ENCODE data around the gene ACBD4.

The ACBD4 gene

GRCh38 chr17:45171338-45172231, 36.1 kb downstream of the ACBD4 start (continued):
- TF ChIP-seq, protein P1, sequence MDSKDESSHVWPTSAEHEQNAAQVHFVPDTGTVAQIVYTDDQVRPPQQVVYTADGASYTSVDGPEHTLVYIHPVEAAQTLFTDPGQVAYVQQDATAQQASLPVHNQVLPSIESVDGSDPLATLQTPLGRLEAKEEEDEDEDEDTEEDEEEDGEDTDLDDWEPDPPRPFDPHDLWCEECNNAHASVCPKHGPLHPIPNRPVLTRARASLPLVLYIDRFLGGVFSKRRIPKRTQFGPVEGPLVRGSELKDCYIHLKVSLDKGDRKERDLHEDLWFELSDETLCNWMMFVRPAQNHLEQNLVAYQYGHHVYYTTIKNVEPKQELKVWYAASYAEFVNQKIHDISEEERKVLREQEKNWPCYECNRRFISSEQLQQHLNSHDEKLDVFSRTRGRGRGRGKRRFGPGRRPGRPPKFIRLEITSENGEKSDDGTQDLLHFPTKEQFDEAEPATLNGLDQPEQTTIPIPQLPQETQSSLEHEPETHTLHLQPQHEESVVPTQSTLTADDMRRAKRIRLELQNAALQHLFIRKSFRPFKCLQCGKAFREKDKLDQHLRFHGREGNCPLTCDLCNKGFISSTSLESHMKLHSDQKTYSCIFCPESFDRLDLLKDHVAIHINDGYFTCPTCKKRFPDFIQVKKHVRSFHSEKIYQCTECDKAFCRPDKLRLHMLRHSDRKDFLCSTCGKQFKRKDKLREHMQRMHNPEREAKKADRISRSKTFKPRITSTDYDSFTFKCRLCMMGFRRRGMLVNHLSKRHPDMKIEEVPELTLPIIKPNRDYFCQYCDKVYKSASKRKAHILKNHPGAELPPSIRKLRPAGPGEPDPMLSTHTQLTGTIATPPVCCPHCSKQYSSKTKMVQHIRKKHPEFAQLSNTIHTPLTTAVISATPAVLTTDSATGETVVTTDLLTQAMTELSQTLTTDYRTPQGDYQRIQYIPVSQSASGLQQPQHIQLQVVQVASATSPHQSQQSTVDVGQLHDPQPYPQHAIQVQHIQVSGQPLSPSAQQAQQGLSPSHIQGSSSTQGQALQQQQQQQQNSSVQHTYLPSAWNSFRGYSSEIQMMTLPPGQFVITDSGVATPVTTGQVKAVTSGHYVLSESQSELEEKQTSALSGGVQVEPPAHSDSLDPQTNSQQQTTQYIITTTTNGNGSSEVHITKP (tag by site-specific recombination; IDR thresholded peaks at IDR 0.05) = 0 out of 2 replicates have a peak, but pooled peaks have one; percentile 27
- TF ChIP-seq ZBTB17 (tag by site-specific recombination; IDR thresholded peaks at IDR 0.05) = no peak
- no peak for TF ChIP-seq ZNF266 (tag by site-specific recombination; IDR thresholded peaks at IDR 0.05; ENCODE audit: low read depth)
- peak; percentile 16; the same call in 1 of the 2 replicates for TF ChIP-seq ZNF394 (tag by site-specific recombination; IDR thresholded peaks at IDR 0.05; ENCODE audit: borderline replicate concordance)
- peak; percentile 92 for TF ChIP-seq ZFHX2 (tag by site-specific recombination; conservative IDR thresholded peaks at IDR 0.05)
- TF ChIP-seq SCRT2 (tag by site-specific recombination; IDR thresholded peaks at IDR 0.05) = 0 out of 2 replicates have a peak, but pooled peaks have one; percentile 20
- no peak for TF ChIP-seq ZNF114 (tag by site-specific recombination; IDR thresholded peaks at IDR 0.05)
- TF ChIP-seq GLIS2 (tag by site-specific recombination; IDR thresholded peaks at IDR 0.05) = 0 out of 2 replicates have a peak, but pooled peaks have one; percentile 14
- peak; percentile 88 for TF ChIP-seq GLIS1 (tag by site-specific recombination; IDR thresholded peaks at IDR 0.05)
- no peak for TF ChIP-seq ZNF174 (tag by site-specific recombination; IDR thresholded peaks at IDR 0.05)

- peak overlapping the region; percentile 34; the same call in 1 of the 2 replicates for H3K27ac ChIP-seq (ENCODE audit: extremely low read depth, low read depth, low read length)
- peaks cover 0 to 19% of the 10 kb centered on the region in 2 experiments; a peak in 1 of 3 replicates for H3K36me3 ChIP-seq (ENCODE audit: control insufficient read depth in 2 of 2, insufficient read depth in 1 of 2, low read length in 2 of 2)
- no peaks in the 10 kb centered on the region for H3K9me3 ChIP-seq (ENCODE audit: control insufficient read depth, insufficient read depth, low read depth, low read length)
- no peak for TF ChIP-seq ZNF146 (tag by site-specific recombination; IDR thresholded peaks at IDR 0.05)
- TF ChIP-seq ZNF335 (tag by site-specific recombination; conservative IDR thresholded peaks at IDR 0.05) = peak; percentile 39; the same call in 1 of the 2 replicates
- no peak overlapping the region for H3K4me3 ChIP-seq (ENCODE audit: low read depth, low read length)
- peaks cover 23% of the 10 kb centered on the region for H3K4me1 ChIP-seq (ENCODE audit: control insufficient read depth, insufficient read depth, low read length)
- POLR2A ChIA-PET = interaction anchor here (0.6 to 5.6 kb wide), 4 partner anchors 9 to 44 kb away, joined by 3 to 86 read pairs (median 36); partner anchors contain the start of genes HEXIM1 and HEXIM2
- CTCF ChIA-PET = interaction anchor here (1.3 to 3.5 kb wide), 5 partner anchors 11 to 37 kb away, joined by 3 to 37 read pairs (median 13); partner anchors contain the start of genes ACBD4 and HEXIM2
These were observed 36.7 kb downstream of the ACBD4 start for GRCh38 chr17:45172232-45172540.

DNA sequence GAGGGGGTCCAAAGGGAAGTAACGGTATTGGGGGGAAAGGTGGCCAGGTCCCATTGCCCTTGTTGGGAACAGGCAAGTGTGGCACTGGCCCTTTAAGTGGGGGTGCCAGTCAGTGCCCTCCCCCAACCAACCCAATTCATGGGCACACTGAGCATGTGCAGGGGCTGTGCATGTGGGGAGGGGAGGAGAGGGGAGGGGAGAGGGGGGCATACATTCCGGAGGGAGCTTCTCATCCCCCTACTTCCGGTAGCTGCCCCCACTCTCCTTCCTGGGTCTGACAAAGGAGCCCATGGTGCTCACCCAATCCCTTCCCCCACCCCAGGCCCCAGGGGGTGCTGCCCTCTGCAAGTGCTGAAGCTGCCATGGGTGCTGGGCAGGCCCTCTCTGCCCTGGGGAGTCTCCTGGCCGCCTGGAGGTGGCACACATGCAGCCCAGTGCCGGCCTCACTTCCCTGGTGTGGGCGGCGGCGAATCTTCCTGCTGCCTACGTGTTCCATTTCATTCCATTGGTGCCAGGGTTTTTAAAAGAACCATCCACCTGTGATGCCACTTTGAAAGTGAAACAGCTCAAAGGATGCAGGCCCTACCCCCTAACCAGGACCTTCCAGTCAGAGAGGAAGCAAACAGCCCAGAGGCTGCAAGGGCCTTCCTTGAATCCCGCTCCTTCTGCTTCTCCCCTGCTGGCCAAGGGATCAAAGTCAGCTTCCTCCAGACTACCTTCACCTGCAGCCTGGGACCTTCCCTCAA, 37.2 kb downstream of the ACBD4 start:
- CTCF ChIA-PET = interaction anchor here (0.6 to 3.5 kb wide), 10 partner anchors 12 to 43 kb away, joined by 3 to 37 read pairs (median 6); partner anchors contain the start of genes ACBD4 and HEXIM2
- peak overlapping the region; percentile 34 for H3K27ac ChIP-seq (ENCODE audit: extremely low read depth, low read depth, low read length)
- peaks cover 0 to 19% of the 10 kb centered on the region in 2 experiments; a peak in 1 of 3 replicates for H3K36me3 ChIP-seq (ENCODE audit: control insufficient read depth in 2 of 2, insufficient read depth in 1 of 2, low read length in 2 of 2)
- peaks cover 23% of the 10 kb centered on the region for H3K4me1 ChIP-seq (ENCODE audit: control insufficient read depth, insufficient read depth, low read length)
- H3K4me3 ChIP-seq (ENCODE audit: low read depth, low read length) = no peak overlapping the region
- H3K9me3 ChIP-seq (ENCODE audit: control insufficient read depth, insufficient read depth, low read depth, low read length) = no peaks in the 10 kb centered on the region
- POLR2A ChIA-PET = interaction anchor here (0.6 to 5.6 kb wide), 6 partner anchors 10 to 44 kb away, joined by 3 to 86 read pairs (median 5); partner anchors contain the start of genes HEXIM1 and HEXIM2
- TF ChIP-seq ZNF843 (tag by site-specific recombination; IDR thresholded peaks at IDR 0.05) = 0 out of 2 replicates have a peak, but pooled peaks have one; percentile 32
- TF ChIP-seq ZBTB8A (tag by site-specific recombination; IDR thresholded peaks at IDR 0.05) = peak; percentile 20; the same call in 1 of the 2 replicates
- TF ChIP-seq, protein P2, sequence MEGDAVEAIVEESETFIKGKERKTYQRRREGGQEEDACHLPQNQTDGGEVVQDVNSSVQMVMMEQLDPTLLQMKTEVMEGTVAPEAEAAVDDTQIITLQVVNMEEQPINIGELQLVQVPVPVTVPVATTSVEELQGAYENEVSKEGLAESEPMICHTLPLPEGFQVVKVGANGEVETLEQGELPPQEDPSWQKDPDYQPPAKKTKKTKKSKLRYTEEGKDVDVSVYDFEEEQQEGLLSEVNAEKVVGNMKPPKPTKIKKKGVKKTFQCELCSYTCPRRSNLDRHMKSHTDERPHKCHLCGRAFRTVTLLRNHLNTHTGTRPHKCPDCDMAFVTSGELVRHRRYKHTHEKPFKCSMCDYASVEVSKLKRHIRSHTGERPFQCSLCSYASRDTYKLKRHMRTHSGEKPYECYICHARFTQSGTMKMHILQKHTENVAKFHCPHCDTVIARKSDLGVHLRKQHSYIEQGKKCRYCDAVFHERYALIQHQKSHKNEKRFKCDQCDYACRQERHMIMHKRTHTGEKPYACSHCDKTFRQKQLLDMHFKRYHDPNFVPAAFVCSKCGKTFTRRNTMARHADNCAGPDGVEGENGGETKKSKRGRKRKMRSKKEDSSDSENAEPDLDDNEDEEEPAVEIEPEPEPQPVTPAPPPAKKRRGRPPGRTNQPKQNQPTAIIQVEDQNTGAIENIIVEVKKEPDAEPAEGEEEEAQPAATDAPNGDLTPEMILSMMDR (tag by site-specific recombination; IDR thresholded peaks at IDR 0.05) = 0 out of 2 replicates have a peak, but pooled peaks have one; percentile 41
- TF ChIP-seq ZSCAN23 (tag by site-specific recombination; IDR thresholded peaks at IDR 0.05) = no peak
- TF ChIP-seq ZNF639 (tag by site-specific recombination; IDR thresholded peaks at IDR 0.05) = no peak
- TF ChIP-seq ZNF621 (tag by site-specific recombination; IDR thresholded peaks at IDR 0.05) = no peak
- no peak for TF ChIP-seq ZNF48 (tag by site-specific recombination; IDR thresholded peaks at IDR 0.05)
- peak; percentile 29; the same call in 1 of the 2 replicates for TF ChIP-seq ZBTB48 (tag by site-specific recombination; IDR thresholded peaks at IDR 0.05)
- no peak for TF ChIP-seq KLF17 (tag by site-specific recombination; IDR thresholded peaks at IDR 0.05)
- TF ChIP-seq GLIS2 (tag by site-specific recombination; IDR thresholded peaks at IDR 0.05) = peak; percentile 73
- no peak for TF ChIP-seq ZBTB17 (tag by site-specific recombination; IDR thresholded peaks at IDR 0.05)
- no peak for TF ChIP-seq ZNF37A (tag by site-specific recombination; IDR thresholded peaks at IDR 0.05)

All from HEK293 (cell line).